HCT116 (cell line): Measurements from ENCODE around the gene BORA. TPM values are rescaled to one million over a fixed set of nuclear protein-coding genes. Genes with fewer than 3 reads are reported as not detected.

ENCODE experiments used
- ATAC-seq: fragments of 200-7000 bp; cut with Tn5 transposase; 2 replicates; pipeline ENCODE4 v1.9.1; 2020; ENCODE audit warnings: mild to moderate bottlenecking, moderate library complexity
- BruUV-seq: library from RNA; stranded (reverse); fragments of 400-500 nt; replicated peaks from 2 replicates; lab custom pipeline; 2021; lab: Mats Ljungman, UMichigan
- CTCF ChIA-PET: fragments of 300-600 bp; sonication (Branson Sonifier 250); formaldehyde crosslinking; loops from one replicate; lab custom pipeline; 2021; ENCODE audit warnings: antibody characterized with exemption; lab: Charles Lee
- POLR2A ChIA-PET: fragments of 300-600, 350-600 bp; sonication (Branson Sonifier 250); formaldehyde crosslinking; loops from one replicate; lab custom pipeline; 2021; ENCODE audit warnings: antibody characterized with exemption; lab: Charles Lee
- RAD21 ChIA-PET, 2 experiments: fragments of 300-600 bp; sonication (Branson Sonifier 250); formaldehyde crosslinking; loops; one replicate each; lab custom pipeline; 2023; ENCODE audit warnings: low total read pairs in 2 of 2; ENCODE audit not compliant: uncharacterized antibody in 2 of 2, unreplicated experiment in 2 of 2, low non-redundant PET in 1 of 2; lab: Charles Lee
- DNase-seq: peaks from one replicate; pipeline ENCODE4 v3.0.0-alpha.2; 2010; ENCODE audit warnings: low read depth, low spot score
- H2AFZ ChIP-seq: fragments of 200-600 bp; shearing (Covaris generic), sonication (generic); 2 replicates; pipeline ENCODE4 v1.6.1; 2017; ENCODE audit warnings: low read depth, mixed run types, mixed read lengths, antibody characterized with exemption, low read length; ENCODE audit not compliant: poor library complexity, severe bottlenecking
- H3K27ac ChIP-seq: 2 replicates; pipeline ENCODE4 v1.5.1; 2012; ENCODE audit warnings: low read depth, low read length
- H3K27me3 ChIP-seq: fragments of 200-600 bp; sonication (generic); 2 replicates; pipeline ENCODE4 v1.6.1; 2016; ENCODE audit warnings: mixed run types, low read length, mixed read lengths; ENCODE audit not compliant: insufficient read depth
- H3K36me3 ChIP-seq, 2 experiments: fragments of 200-500 bp in 1 of 2; fragments of 200-600 bp in 1 of 2; sonication (Bioruptor generic) in 1 of 2; sonication (generic) in 1 of 2; 2 replicates each; pipeline versions ENCODE4 v1.5.1 to v1.6.1; 2014 to 2016; ENCODE audit warnings: low read length in 2 of 2, inconsistent platforms in 1 of 2, mixed read lengths in 1 of 2, mixed run types in 1 of 2; ENCODE audit not compliant: insufficient read depth in 2 of 2, control insufficient read depth in 1 of 2
- H3K4me1 ChIP-seq, 2 experiments: fragments of 200-600 bp in 1 of 2; sonication (generic) in 1 of 2; 2 replicates each; pipeline versions ENCODE4 v1.5.1 to v1.6.1; 2012 to 2017; ENCODE audit warnings: low read length in 2 of 2, inconsistent platforms in 1 of 2, mild to moderate bottlenecking in 1 of 2, mixed read lengths in 1 of 2, mixed run types in 1 of 2, moderate library complexity in 1 of 2; ENCODE audit not compliant: insufficient read depth in 2 of 2, control insufficient read depth in 1 of 2
- H3K4me2 ChIP-seq: fragments of 200-600 bp; sonication (generic); 2 replicates; pipeline ENCODE4 v1.6.1; 2017; ENCODE audit warnings: mixed run types, low read length, mixed read lengths
- H3K4me3 ChIP-seq, 2 experiments: fragments of 200-600 bp in 1 of 2; sonication (generic) in 1 of 2; replicated peaks in 1 of 2; 2 replicates each; pipeline ENCODE4 v1.5.1; 2011 to 2016; ENCODE audit warnings: low read length in 2 of 2, control low read depth in 1 of 2, low read depth in 1 of 2, mild to moderate bottlenecking in 1 of 2, mixed read lengths in 1 of 2, mixed run types in 1 of 2
- H3K79me2 ChIP-seq: fragments of 200-600 bp; sonication (generic); 2 replicates; pipeline ENCODE4 v1.6.1; 2017; ENCODE audit warnings: mild to moderate bottlenecking, mixed run types, low read length, moderate library complexity, mixed read lengths; ENCODE audit not compliant: insufficient read depth
- H3K9ac ChIP-seq: fragments of 200-600 bp; sonication (generic); 2 replicates; pipeline ENCODE4 v1.6.1; 2016; ENCODE audit warnings: low read length, mixed read lengths
- H3K9me2 ChIP-seq: fragments of 200-600 bp; sonication (generic), shearing (Covaris generic); 2 replicates; pipeline ENCODE4 v1.6.1; 2017; ENCODE audit warnings: mixed run types, mild to moderate bottlenecking, moderate library complexity; ENCODE audit not compliant: insufficient read depth
- H3K9me3 ChIP-seq, 2 experiments: fragments of 200-500 bp in 1 of 2; fragments of 200-600 bp in 1 of 2; sonication (Bioruptor generic) in 1 of 2; sonication (generic) in 1 of 2; 2 replicates each; pipeline ENCODE4 v1.6.1; 2014 to 2017; ENCODE audit warnings: low read length in 2 of 2, mixed read lengths in 2 of 2, inconsistent platforms in 1 of 2, low read depth in 1 of 2, mild to moderate bottlenecking in 1 of 2, mixed run types in 1 of 2, moderate library complexity in 1 of 2; ENCODE audit not compliant: control insufficient read depth in 1 of 2, insufficient read depth in 1 of 2
- H4K20me1 ChIP-seq: fragments of 200-600 bp; sonication (generic), shearing (Covaris generic); 2 replicates; pipeline ENCODE4 v1.6.1; 2017; ENCODE audit warnings: mixed run types, mild to moderate bottlenecking, moderate library complexity; ENCODE audit not compliant: insufficient read depth
- ATF3 ChIP-seq: IDR thresholded peaks from 2 replicates; pipeline ENCODE4 v1.6.1; 2012
- CBX3 ChIP-seq: IDR thresholded peaks from 2 replicates; pipeline ENCODE4 v1.6.1; 2012; ENCODE audit warnings: low read depth
- CTCF ChIP-seq, 3 experiments: fragments of 200-600 bp in 1 of 3; sonication (generic) in 1 of 3; IDR thresholded peaks in 2 of 3; conservative IDR thresholded peaks in 1 of 3; 2 replicates each; pipeline ENCODE4 v1.5.1; 2012 to 2017; ENCODE audit warnings: low read depth in 2 of 3, low read length in 2 of 3, antibody characterized with exemption in 1 of 3, borderline replicate concordance in 1 of 3, control low read depth in 1 of 3, mild to moderate bottlenecking in 1 of 3, mixed read lengths in 1 of 3, mixed run types in 1 of 3, moderate library complexity in 1 of 3; ENCODE audit not compliant: insufficient read depth in 1 of 3
- EGR1 ChIP-seq: IDR thresholded peaks from 2 replicates; pipeline ENCODE4 v1.6.1; 2012; ENCODE audit warnings: low read depth
- EZH2 ChIP-seq: fragments of 200-600 bp; sonication (generic); IDR thresholded peaks from 2 replicates; pipeline ENCODE4 v1.6.1; 2017; ENCODE audit warnings: antibody characterized with exemption, mixed run types
- RAD21 ChIP-seq: IDR thresholded peaks from 2 replicates; pipeline ENCODE4 v1.6.1; 2012; ENCODE audit warnings: low read depth, mild to moderate bottlenecking
- REST ChIP-seq: IDR thresholded peaks from 2 replicates; pipeline ENCODE4 v1.6.1; 2012; ENCODE audit warnings: low read depth
- SIN3A ChIP-seq: IDR thresholded peaks from 2 replicates; pipeline ENCODE4 v1.6.1; 2012; ENCODE audit warnings: low read depth
- SRF ChIP-seq: IDR thresholded peaks from 2 replicates; pipeline ENCODE4 v1.6.1; 2012; ENCODE audit warnings: low read depth
- YY1 ChIP-seq: IDR thresholded peaks from 2 replicates; pipeline ENCODE4 v1.6.1; 2011; ENCODE audit warnings: low read length, low read depth, moderate library complexity, mild to moderate bottlenecking; ENCODE audit not compliant: insufficient replicate concordance; ENCODE audit errors: extremely low read depth
- ZBTB33 ChIP-seq: IDR thresholded peaks from 2 replicates; pipeline ENCODE4 v1.6.1; 2011; ENCODE audit warnings: mild to moderate bottlenecking, low read length, moderate library complexity; ENCODE audit not compliant: insufficient replicate concordance; ENCODE audit errors: extremely low read depth
- intact Hi-C: fragments of 100-400 bp; cut with micrococcal nuclease; formaldehyde crosslinking; loops from 2 replicates; pipeline ENCODE4 v1.10.0; 2022
- total RNA-seq: library from RNA; stranded (reverse); gene quantifications from one replicate; pipeline ENCODE4 v1.2.1, GENCODE V29; 2021; ENCODE audit not compliant: unreplicated experiment

BORA gene
- total RNA-seq, 1 experiment from 2014 or later: 27.6 TPM

GRCh38 chr13:72689181-72689696 is 38.5 kb upstream of the BORA start:
- ChIA-PET POLR2A (no interaction called here), CTCF (no interaction called here), RAD21 (no interaction called here)
- Histone ChIP-seq H3K9ac (no peak overlapping the region), H3K4me2 (no peak overlapping the region), H3K27me3 (no peaks in the 10 kb centered on the region), H3K27ac (no peak overlapping the region), H3K4me1 (no peaks in the 10 kb centered on the region), H4K20me1 (no peaks in the 10 kb centered on the region), H3K4me3 (no peak overlapping the region), H3K9me2 (no peaks in the 10 kb centered on the region), H3K79me2 (no peaks in the 10 kb centered on the region), H3K9me3 (no peaks in the 10 kb centered on the region), H2AFZ (no peak overlapping the region), H3K36me3 (no peaks in the 10 kb centered on the region)
- TF ChIP-seq EZH2: no peak
- no peak for TF ChIP-seq CBX3
- intact Hi-C loops: no loop called here
- no TSS peak for BruUV-seq
- ATAC-seq (no peak), DNase-seq (no peak)

- Histone ChIP-seq H3K4me3 (no peak overlapping the region), H4K20me1 (no peaks in the 10 kb centered on the region), H3K27me3 (no peaks in the 10 kb centered on the region), H3K79me2 (no peaks in the 10 kb centered on the region), H3K4me1 (no peaks in the 10 kb centered on the region), H3K4me2 (no peak overlapping the region), H3K9me2 (no peaks in the 10 kb centered on the region), H3K9ac (no peak overlapping the region), H2AFZ (no peak overlapping the region), H3K27ac (no peak overlapping the region), H3K9me3 (no peaks in the 10 kb centered on the region), H3K36me3 (no peaks in the 10 kb centered on the region)
- BruUV-seq: no TSS peak
- RAD21 ChIA-PET: no interaction called here
- DNase-seq: no peak
- intact Hi-C loops: no loop called here
- POLR2A ChIA-PET: no interaction called here
- ATAC-seq: no peak
- CTCF ChIA-PET: interaction anchor here (0.5 kb wide), 1 partner anchor 39 kb away, joined by 4 read pairs; no protein-coding TSS in a partner anchor
- TF ChIP-seq ATF3 (no peak), YY1 (no peak), SRF (no peak), SIN3A (no peak), EGR1 (no peak), REST (no peak), ZBTB33 (no peak), CTCF (IDR thresholded peaks at IDR 0.05 in 2 of 3, conservative IDR thresholded peaks at IDR 0.05 in 1 of 3; ENCODE audit: borderline replicate concordance in 1 of 3, insufficient read depth in 1 of 3, low read depth in 2 of 3, low read length in 2 of 3) (no peak), RAD21 (no peak)
Measured at GRCh38 chr13:72692884-72693514, 34.7 kb upstream of the BORA start.
